H9 (cell line): ENCODE measurements around the gene PRPSAP2. TPM values are rescaled to one million over a fixed set of nuclear protein-coding genes. Genes with fewer than 3 reads are reported as not detected.
"Not testable (repeated sequence)": the region's sequence is repeated elsewhere in the genome, so short reads cannot be mapped to it uniquely, and the experiment has no call there.

Experiments
- DNase-seq: peaks from one replicate; pipeline ENCODE4 v3.0.0-alpha.2; 2017
- H2AFZ ChIP-seq: one replicate; pipeline ENCODE4 v1.6.1; 2013; ENCODE audit warnings: mild to moderate bottlenecking, low read length, control low read depth, moderate library complexity
- H2AK5ac ChIP-seq: 2 replicates; pipeline ENCODE4 v1.6.1; 2013; ENCODE audit warnings: low read length, control low read depth, mixed read lengths; ENCODE audit not compliant: insufficient read length
- H2BK120ac ChIP-seq: one replicate; pipeline ENCODE4 v1.6.1; 2013; ENCODE audit warnings: low read depth, mild to moderate bottlenecking, low read length, control low read depth, inconsistent platforms; ENCODE audit not compliant: poor library complexity, severe bottlenecking
- H2BK12ac ChIP-seq: 2 replicates; pipeline ENCODE4 v1.6.1; 2013; ENCODE audit warnings: low read length, control low read depth, mixed read lengths, low read depth; ENCODE audit not compliant: insufficient read length
- H2BK15ac ChIP-seq: 2 replicates; pipeline ENCODE4 v1.6.1; 2013; ENCODE audit warnings: low read depth, low read length, control low read depth
- H2BK20ac ChIP-seq: one replicate; pipeline ENCODE4 v1.6.1; 2013; ENCODE audit warnings: low read depth, mild to moderate bottlenecking, low read length, control low read depth, inconsistent platforms; ENCODE audit not compliant: poor library complexity, severe bottlenecking
- H2BK5ac ChIP-seq: 2 replicates; pipeline ENCODE4 v1.6.1; 2013; ENCODE audit warnings: low read length, control low read depth, mixed read lengths; ENCODE audit not compliant: insufficient read length
- H3K14ac ChIP-seq: 2 replicates; pipeline ENCODE4 v1.6.1; 2013; ENCODE audit warnings: low read length, control low read depth; ENCODE audit not compliant: insufficient read depth
- H3K18ac ChIP-seq: 2 replicates; pipeline ENCODE4 v1.6.1; 2013; ENCODE audit warnings: low read depth, mild to moderate bottlenecking, mixed read lengths, low read length, control low read depth; ENCODE audit not compliant: insufficient read length
- H3K23ac ChIP-seq: 2 replicates; pipeline ENCODE4 v1.6.1; 2013; ENCODE audit warnings: low read length, control low read depth, mixed read lengths, low read depth; ENCODE audit not compliant: insufficient read length
- H3K23me2 ChIP-seq: 2 replicates; pipeline ENCODE4 v1.6.1; 2013; ENCODE audit warnings: low read depth, mild to moderate bottlenecking, mixed read lengths, low read length, control low read depth; ENCODE audit not compliant: insufficient read length, poor library complexity, severe bottlenecking
- H3K27ac ChIP-seq: 2 replicates; pipeline ENCODE4 v1.5.1; 2013; ENCODE audit warnings: low read length, control low read depth, mixed read lengths, low read depth; ENCODE audit not compliant: insufficient read length
- H3K27me3 ChIP-seq: 2 replicates; pipeline ENCODE4 v1.6.1; 2013; ENCODE audit warnings: low read length, control low read depth, inconsistent platforms; ENCODE audit not compliant: insufficient read depth
- H3K4ac ChIP-seq: 2 replicates; pipeline ENCODE4 v1.6.1; 2013; ENCODE audit warnings: low read depth, mild to moderate bottlenecking, control low read depth, inconsistent platforms, low read length, moderate library complexity
- H3K4me1 ChIP-seq: 2 replicates; pipeline ENCODE4 v1.6.1; 2013; ENCODE audit warnings: low read length, control low read depth, inconsistent platforms; ENCODE audit not compliant: insufficient read depth
- H3K4me2 ChIP-seq: 2 replicates; pipeline ENCODE4 v1.6.1; 2013; ENCODE audit warnings: low read length, control low read depth, mixed read lengths; ENCODE audit not compliant: insufficient read length, insufficient read depth
- H3K56ac ChIP-seq: 2 replicates; pipeline ENCODE4 v1.6.1; 2013; ENCODE audit warnings: low read depth, mild to moderate bottlenecking, mixed read lengths, low read length, control low read depth; ENCODE audit not compliant: insufficient read length
- H3K79me1 ChIP-seq: 2 replicates; pipeline ENCODE4 v1.6.1; 2013; ENCODE audit warnings: low read depth, mild to moderate bottlenecking, moderate library complexity, low read length, control low read depth, inconsistent platforms; ENCODE audit not compliant: insufficient read depth, poor library complexity, severe bottlenecking
- H3K79me2 ChIP-seq: 2 replicates; pipeline ENCODE4 v1.6.1; 2013; ENCODE audit warnings: low read length, control low read depth, inconsistent platforms; ENCODE audit not compliant: insufficient read depth
- H3K9ac ChIP-seq: 2 replicates; pipeline ENCODE4 v1.6.1; 2013; ENCODE audit warnings: low read length, control low read depth, mixed read lengths; ENCODE audit not compliant: insufficient read length; ENCODE audit errors: extremely low read depth
- H3K9me3 ChIP-seq: one replicate; pipeline ENCODE4 v1.6.1; 2013; ENCODE audit warnings: low read depth, low read length, inconsistent platforms; ENCODE audit not compliant: control insufficient read depth
- H3T11ph ChIP-seq: one replicate; pipeline ENCODE4 v1.6.1; 2013; ENCODE audit warnings: mild to moderate bottlenecking, low read length, control low read depth, inconsistent platforms
- H4K20me1 ChIP-seq: one replicate; pipeline ENCODE4 v1.6.1; 2013; ENCODE audit not compliant: control insufficient read depth, insufficient read length, insufficient read depth
- H4K5ac ChIP-seq: 2 replicates; pipeline ENCODE4 v1.6.1; 2013; ENCODE audit warnings: low read depth, mild to moderate bottlenecking, mixed read lengths, low read length, control low read depth; ENCODE audit not compliant: insufficient read length
- H4K8ac ChIP-seq: replicated peaks from 2 replicates; pipeline ENCODE4 v1.6.1; 2013; ENCODE audit warnings: low read length, control low read depth, mixed read lengths, low read depth; ENCODE audit not compliant: insufficient read length
- H4K91ac ChIP-seq: 2 replicates; pipeline ENCODE4 v1.6.1; 2013; ENCODE audit warnings: low read depth, mild to moderate bottlenecking, moderate library complexity, mixed read lengths, low read length, control low read depth; ENCODE audit not compliant: insufficient read length
- H3K27ac Mint-ChIP-seq, 3 experiments: 2 replicates in 2 of 3; 3 replicates in 1 of 3; pipeline ENCODE4 v1.8.0; 2020 to 2021; ENCODE audit warnings: mixed read lengths in 3 of 3, mild to moderate bottlenecking in 1 of 3, moderate library complexity in 1 of 3
- H3K27me3 Mint-ChIP-seq: 2 replicates; pipeline ENCODE4 v1.8.0; 2021; ENCODE audit warnings: low read depth, mild to moderate bottlenecking, moderate library complexity, mixed read lengths
- H3K36me3 Mint-ChIP-seq, 3 experiments: 2 replicates in 2 of 3; 3 replicates in 1 of 3; pipeline ENCODE4 v1.8.0; 2020 to 2021; ENCODE audit warnings: low read depth in 3 of 3, mixed read lengths in 3 of 3; ENCODE audit not compliant: insufficient read depth in 1 of 3
- H3K4me1 Mint-ChIP-seq, 2 experiments: 2 replicates each; pipeline ENCODE4 v1.8.0; 2020; ENCODE audit warnings: mixed read lengths in 2 of 2
- H3K4me3 Mint-ChIP-seq, 2 experiments: 2 replicates in 1 of 2; 3 replicates in 1 of 2; pipeline ENCODE4 v1.8.0; 2020 to 2021; ENCODE audit warnings: mild to moderate bottlenecking in 2 of 2, mixed read lengths in 2 of 2, moderate library complexity in 1 of 2
- H3K9me3 Mint-ChIP-seq, 2 experiments: 2 replicates in 1 of 2; 3 replicates in 1 of 2; pipeline ENCODE4 v1.8.0; 2020; ENCODE audit warnings: mild to moderate bottlenecking in 2 of 2, mixed read lengths in 2 of 2, moderate library complexity in 1 of 2
- CTCF ChIP-seq: fragments of 200-600 bp; sonication (generic); conservative IDR thresholded peaks from 3 replicates; pipeline ENCODE4 v1.8.0; 2021; ENCODE audit warnings: antibody characterized with exemption, mild to moderate bottlenecking
- WGBS: extraction: QIAGEN DNeasy Blood & Tissue Kit; methylation state at CpG from one replicate; pipeline ENCODE4 v1.1.7; 2013; ENCODE audit warnings: missing lambda C conversion rate, low lambda C conversion rate, mixed read lengths; ENCODE audit not compliant: insufficient read length; ENCODE audit errors: extremely low coverage; 5-methylcytosine and 5-hydroxymethylcytosine counted together
- total RNA-seq: library from RNA; stranded (reverse); gene quantifications from 2 replicates; pipeline ENCODE4 v1.2.1, GENCODE V29; 2021

PRPSAP2 gene
- total RNA-seq, 1 experiment from 2014 or later, result 58.0 TPM

- no peak overlapping the region for H2BK5ac ChIP-seq
- H2BK12ac ChIP-seq, result no peak overlapping the region
- H3T11ph ChIP-seq, result no peak overlapping the region
- no peak for TF ChIP-seq CTCF
- H3K9ac ChIP-seq, result no peak overlapping the region
- no peak overlapping the region for H2BK20ac ChIP-seq
- no peaks in the 10 kb centered on the region for H3K4me1 ChIP-seq
- H3K4me2 ChIP-seq, result no peak overlapping the region
- Mint-ChIP-seq H3K4me1 (peaks cover 20 to 24% of the 10 kb centered on the region in 2 experiments), H3K4me3 (no peak overlapping the region), H3K27me3 (no peaks in the 10 kb centered on the region), H3K9me3 (no peaks in the 10 kb centered on the region), H3K36me3 (peaks cover 7 to 27% (median 16%) of the 10 kb centered on the region in 3 experiments; a peak in 6 of 7 replicates), H3K27ac (no peak overlapping the region; a peak in 1 of 7 replicates)
- H3K4ac ChIP-seq, result no peak overlapping the region
- H3K18ac ChIP-seq, result no peak overlapping the region
- peaks cover 3% of the 10 kb centered on the region for H3K23me2 ChIP-seq
- no peak overlapping the region for H4K8ac ChIP-seq
- no peak overlapping the region for H4K5ac ChIP-seq
- no peak overlapping the region for H2BK15ac ChIP-seq
- H4K20me1 ChIP-seq, result no peaks in the 10 kb centered on the region
- H3K79me1 ChIP-seq, result peaks cover 13% of the 10 kb centered on the region
- no peak overlapping the region for H3K14ac ChIP-seq
- no peaks in the 10 kb centered on the region for H3K27me3 ChIP-seq
- no peak overlapping the region for H3K23ac ChIP-seq
- no peak for DNase-seq
- H2BK120ac ChIP-seq, result no peak overlapping the region
- no peaks in the 10 kb centered on the region for H3K9me3 ChIP-seq
- H2AFZ ChIP-seq, result no peak overlapping the region
- WGBS, result no CpG with 5 or more reads among the region's 5 CpGs
- no peak overlapping the region for H3K56ac ChIP-seq
- peaks cover 16% of the 10 kb centered on the region; the same call in 1 of the 2 replicates for H3K79me2 ChIP-seq
- no peak overlapping the region for H2AK5ac ChIP-seq
- no peak overlapping the region for H4K91ac ChIP-seq
- no peak overlapping the region for H3K27ac ChIP-seq
Observed at GRCh38 chr17:18862011-18862410, 4.1 kb downstream of the PRPSAP2 start.

DNA sequence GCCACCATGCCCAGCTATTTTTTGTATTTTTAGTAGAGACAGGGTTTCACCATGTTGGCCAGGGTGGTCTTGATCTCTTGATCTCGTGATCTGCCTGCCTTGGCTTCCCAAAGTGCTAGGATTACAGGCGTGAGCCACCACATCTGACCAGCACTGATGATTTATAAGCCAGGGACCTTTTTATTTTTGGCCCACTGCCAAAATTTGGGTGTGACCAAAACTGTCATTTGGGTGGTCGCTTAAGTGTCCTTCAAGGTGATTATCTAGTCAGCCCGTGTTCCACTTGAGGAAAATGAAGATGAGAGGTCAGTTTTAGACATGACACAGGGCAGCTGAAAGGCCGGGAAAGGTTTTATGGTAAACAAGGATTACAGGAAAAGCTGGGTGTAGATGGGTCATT, 7.1 kb downstream of the PRPSAP2 start:
- H3K9me3 Mint-ChIP-seq, H2AK5ac ChIP-seq, H2BK12ac ChIP-seq, H3K27ac ChIP-seq, H3K18ac ChIP-seq, H3K27me3 ChIP-seq, H3K23me2 ChIP-seq, H4K8ac ChIP-seq, H2BK15ac ChIP-seq, H2BK20ac ChIP-seq, H3K4me1 ChIP-seq, H4K20me1 ChIP-seq, H4K5ac ChIP-seq, H3K14ac ChIP-seq, H2BK5ac ChIP-seq, H3K4ac ChIP-seq, H3K27me3 Mint-ChIP-seq, DNase-seq, H3K9me3 ChIP-seq, H4K91ac ChIP-seq, H2AFZ ChIP-seq, H3K9ac ChIP-seq, H3T11ph ChIP-seq, H2BK120ac ChIP-seq, H3K79me1 ChIP-seq, H3K4me3 Mint-ChIP-seq, H3K4me2 ChIP-seq, H3K23ac ChIP-seq, H3K56ac ChIP-seq: not testable (repeated sequence)
- WGBS, result no CpG with 5 or more reads among the region's 5 CpGs
- Mint-ChIP-seq H3K4me1 (peaks cover 15% of the 10 kb centered on the region in 2 experiments), H3K36me3 (peaks cover 13 to 47% (median 39%) of the 10 kb centered on the region in 3 experiments; a peak in 6 of 7 replicates), H3K27ac (peak overlapping the region in 2 of 3 experiments; percentile 36 to 78; a peak in 3 of 7 replicates)
- H3K79me2 ChIP-seq, result peaks cover 13% of the 10 kb centered on the region; the same call in 1 of the 2 replicates
